OCI-LY3 (cell line): ENCODE data around the gene PDE8A.
A peak's percentile ranks its signal among the peaks of the same experiment; 100 is the strongest.

Experiments used
- H2AFZ ChIP-seq: fragments of 200-600, 300-600 bp; shearing (Covaris generic); 2 replicates; pipeline ENCODE4 v1.6.0; 2014; ENCODE audit warnings: antibody characterized with exemption, low read depth, low read length
- H3K27ac ChIP-seq: fragments of 200-600, 300-600 bp; sonication (generic); 2 replicates; pipeline ENCODE4 v1.5.1; 2014; ENCODE audit warnings: mild to moderate bottlenecking, low read length, moderate library complexity, mixed read lengths
- H3K27me3 ChIP-seq: fragments of 200-600, 300-600 bp; sonication (generic); 2 replicates; pipeline ENCODE4 v1.6.1; 2014; ENCODE audit warnings: low read depth, low read length, mixed read lengths
- H3K36me3 ChIP-seq: fragments of 200-600, 300-600 bp; sonication (generic); replicated peaks from 2 replicates; pipeline ENCODE3; 2014; ENCODE audit warnings: low read depth, low read length, mixed read lengths
- H3K4me1 ChIP-seq: fragments of 300-600, 200-600 bp; sonication (generic); 2 replicates; pipeline ENCODE4 v1.6.1; 2014; ENCODE audit warnings: low read length, mixed read lengths
- H3K4me2 ChIP-seq: fragments of 200-600, 300-600 bp; sonication (generic); 2 replicates; pipeline ENCODE4 v1.6.1; 2014; ENCODE audit warnings: low read length, mixed read lengths
- H3K4me3 ChIP-seq: fragments of 300-600, 200-600 bp; sonication (generic); 2 replicates; pipeline ENCODE4 v1.5.1; 2014; ENCODE audit warnings: antibody characterized with exemption, mild to moderate bottlenecking, low read length, moderate library complexity
- H3K79me2 ChIP-seq: fragments of 300-600, 200-600 bp; shearing (Covaris generic); 2 replicates; pipeline ENCODE4 v1.6.1; 2014; ENCODE audit warnings: mild to moderate bottlenecking, low read length, mixed read lengths
- H3K9ac ChIP-seq: fragments of 300-600, 200-600 bp; shearing (Covaris generic); 2 replicates; pipeline ENCODE4 v1.6.0; 2014; ENCODE audit warnings: mild to moderate bottlenecking, low read length, moderate library complexity
- H3K9me3 ChIP-seq: fragments of 200-600, 300-600 bp; shearing (Covaris generic); 2 replicates; pipeline ENCODE4 v1.6.1; 2014; ENCODE audit warnings: low read length, mixed read lengths; ENCODE audit not compliant: insufficient read depth
- H4K20me1 ChIP-seq: fragments of 200-600, 300-600 bp; sonication (generic); 2 replicates; pipeline ENCODE4 v1.6.1; 2016; ENCODE audit warnings: low read length, mixed read lengths; ENCODE audit not compliant: insufficient read depth
- CTCF ChIP-seq: fragments of 200-600, 300-600 bp; sonication (generic); IDR thresholded peaks from 2 replicates; pipeline ENCODE4 v1.5.1; 2014; ENCODE audit warnings: antibody characterized with exemption, low read length, low read depth
- EZH2phosphoT487 ChIP-seq: fragments of 200-600 bp; shearing (Covaris generic); IDR thresholded peaks from 2 replicates; pipeline ENCODE4 v1.6.1; 2018; ENCODE audit warnings: antibody characterized with exemption, mixed run types, low read depth

Gene PDE8A, protein sequence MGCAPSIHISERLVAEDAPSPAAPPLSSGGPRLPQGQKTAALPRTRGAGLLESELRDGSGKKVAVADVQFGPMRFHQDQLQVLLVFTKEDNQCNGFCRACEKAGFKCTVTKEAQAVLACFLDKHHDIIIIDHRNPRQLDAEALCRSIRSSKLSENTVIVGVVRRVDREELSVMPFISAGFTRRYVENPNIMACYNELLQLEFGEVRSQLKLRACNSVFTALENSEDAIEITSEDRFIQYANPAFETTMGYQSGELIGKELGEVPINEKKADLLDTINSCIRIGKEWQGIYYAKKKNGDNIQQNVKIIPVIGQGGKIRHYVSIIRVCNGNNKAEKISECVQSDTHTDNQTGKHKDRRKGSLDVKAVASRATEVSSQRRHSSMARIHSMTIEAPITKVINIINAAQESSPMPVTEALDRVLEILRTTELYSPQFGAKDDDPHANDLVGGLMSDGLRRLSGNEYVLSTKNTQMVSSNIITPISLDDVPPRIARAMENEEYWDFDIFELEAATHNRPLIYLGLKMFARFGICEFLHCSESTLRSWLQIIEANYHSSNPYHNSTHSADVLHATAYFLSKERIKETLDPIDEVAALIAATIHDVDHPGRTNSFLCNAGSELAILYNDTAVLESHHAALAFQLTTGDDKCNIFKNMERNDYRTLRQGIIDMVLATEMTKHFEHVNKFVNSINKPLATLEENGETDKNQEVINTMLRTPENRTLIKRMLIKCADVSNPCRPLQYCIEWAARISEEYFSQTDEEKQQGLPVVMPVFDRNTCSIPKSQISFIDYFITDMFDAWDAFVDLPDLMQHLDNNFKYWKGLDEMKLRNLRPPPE

GRCh38 chr15:84981711-84982300, at the start of gene PDE8A:
Gene PDE8A (plus strand): TSS chr15:84981856. CDS start chr15:84982163, 307 bp downstream.
- no peak for TF ChIP-seq CTCF
- no peak for TF ChIP-seq EZH2phosphoT487
- peaks cover 45% of the 10 kb centered on the region for H3K79me2 ChIP-seq
- no peaks in the 10 kb centered on the region for H3K27me3 ChIP-seq
- no peaks in the 10 kb centered on the region for H3K36me3 ChIP-seq
- peak within 1 kb of the TSS; percentile 90 for H2AFZ ChIP-seq
- H3K4me2 ChIP-seq = peak within 1 kb of the TSS; percentile 92
- peaks cover 44% of the 10 kb centered on the region for H3K4me1 ChIP-seq
- peak within 1 kb of the TSS; percentile 85 for H3K27ac ChIP-seq
- peaks cover 19% of the 10 kb centered on the region for H4K20me1 ChIP-seq
- H3K9me3 ChIP-seq = no peaks in the 10 kb centered on the region
- peak within 1 kb of the TSS; percentile 92 for H3K4me3 ChIP-seq
- peak within 1 kb of the TSS; percentile 82 for H3K9ac ChIP-seq

DNA sequence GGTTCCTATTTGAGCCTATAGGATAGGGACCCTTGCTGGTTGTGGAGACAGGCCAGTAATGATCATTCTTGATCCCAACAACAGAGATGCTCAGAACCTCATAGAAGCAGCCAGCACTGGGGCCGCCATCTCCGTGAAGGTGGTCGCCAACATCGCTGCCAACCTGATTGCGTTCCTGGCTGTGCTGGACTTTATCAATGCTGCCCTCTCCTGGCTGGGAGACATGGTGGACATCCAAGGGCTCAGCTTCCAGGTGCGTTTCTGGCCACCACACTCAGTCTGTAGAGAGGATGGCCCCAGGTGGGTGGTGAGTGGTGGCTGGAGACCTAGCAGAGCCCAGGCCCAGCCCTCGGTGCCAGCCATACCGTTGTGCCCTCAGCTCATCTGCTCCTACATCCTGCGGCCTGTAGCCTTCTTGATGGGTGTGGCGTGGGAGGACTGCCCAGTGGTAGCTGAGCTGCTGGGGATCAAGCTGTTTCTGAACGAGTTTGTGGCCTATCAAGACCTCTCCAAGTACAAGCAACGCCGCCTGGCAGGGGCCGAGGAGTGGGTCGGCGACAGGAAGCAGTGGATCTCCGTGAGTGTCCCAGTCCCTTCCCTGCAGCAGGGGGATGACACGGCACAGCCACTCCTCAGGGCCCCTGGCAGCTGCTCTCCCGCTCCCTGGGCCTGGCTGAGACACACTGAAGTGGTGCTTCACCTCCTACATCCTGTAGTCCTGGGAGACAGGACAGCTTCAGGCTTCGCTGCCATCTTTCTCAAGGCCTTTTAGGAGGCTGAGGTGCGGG, 46.5 kb upstream of the PDE8A start:
- H3K9me3 ChIP-seq = no peaks in the 10 kb centered on the region
- H2AFZ ChIP-seq = no peak overlapping the region
- no peak overlapping the region for H3K9ac ChIP-seq
- H4K20me1 ChIP-seq = no peaks in the 10 kb centered on the region
- no peaks in the 10 kb centered on the region for H3K36me3 ChIP-seq
- H3K4me2 ChIP-seq = no peak overlapping the region
- H3K79me2 ChIP-seq = no peaks in the 10 kb centered on the region
- TF ChIP-seq EZH2phosphoT487 (no peak), CTCF (peak; percentile 42)
- no peak overlapping the region for H3K27ac ChIP-seq
- H3K27me3 ChIP-seq = peaks cover 10% of the 10 kb centered on the region
- H3K4me1 ChIP-seq = peaks cover 2% of the 10 kb centered on the region; the same call in 1 of the 2 replicates
- no peak overlapping the region for H3K4me3 ChIP-seq

DNA sequence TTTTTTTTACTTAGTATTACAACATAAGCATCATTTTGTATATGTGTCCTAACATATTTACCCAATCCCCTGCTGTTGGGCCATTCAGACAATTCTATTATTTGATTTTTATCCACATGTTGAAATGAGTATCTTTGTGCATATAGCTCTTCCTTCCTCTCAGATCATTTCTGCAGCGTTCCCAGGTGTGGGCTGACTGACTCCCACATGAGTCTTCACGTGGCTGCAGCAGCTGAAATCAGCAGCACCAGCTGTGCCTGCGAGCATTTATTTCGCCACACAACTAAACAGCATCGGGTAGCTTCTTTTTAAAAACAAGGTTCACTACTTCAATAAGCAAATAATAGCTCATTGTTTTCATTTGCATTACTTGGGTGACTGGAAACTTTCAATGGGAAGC, 44.5 kb upstream of the PDE8A start:
- Histone ChIP-seq H4K20me1 (no peaks in the 10 kb centered on the region), H3K36me3 (no peaks in the 10 kb centered on the region), H3K27me3 (peaks cover 15% of the 10 kb centered on the region), H3K9ac (no peak overlapping the region), H3K9me3 (no peaks in the 10 kb centered on the region), H3K79me2 (no peaks in the 10 kb centered on the region), H3K27ac (no peak overlapping the region), H3K4me2 (no peak overlapping the region), H3K4me3 (no peak overlapping the region), H3K4me1 (no peaks in the 10 kb centered on the region), H2AFZ (peak overlapping the region; percentile 41; the same call in 1 of the 2 replicates)
- no peak for TF ChIP-seq CTCF
- no peak for TF ChIP-seq EZH2phosphoT487
